Hepatic stellate cell (primary cell): Measurements from ENCODE around the gene FHIT.

Source experiments
- DNase-seq: peaks from one replicate; pipeline ENCODE4 v3.0.0; 2011; ENCODE audit warnings: low spot score

Gene FHIT

GRCh38 chr3:60399861-60400845 lies 851.1 kb downstream of the FHIT start:
- DNase-seq, result no peak

GRCh38 chr3:60399292-60399691 lies 852.0 kb downstream of the FHIT start:
- DNase-seq, result no peak

GRCh38 chr3:60395173-60395762 lies 856.0 kb downstream of the FHIT start:
- DNase-seq, result no peak

- no peak for DNase-seq
Measured at GRCh38 chr3:60393946-60394345, 857.3 kb downstream of the FHIT start.

GRCh38 chr3:60392501-60392900 lies 858.8 kb downstream of the FHIT start:
- no peak for DNase-seq

- no peak for DNase-seq
Measured at GRCh38 chr3:60391292-60391691, 860.0 kb downstream of the FHIT start.

GRCh38 chr3:60388731-60389130 lies 862.5 kb downstream of the FHIT start:
- DNase-seq, result no peak

GRCh38 chr3:60386306-60386705 lies 864.9 kb downstream of the FHIT start:
- no peak for DNase-seq

- DNase-seq, result no peak
Measured at GRCh38 chr3:60384341-60384740, 866.9 kb downstream of the FHIT start.

- no peak for DNase-seq
Measured at GRCh38 chr3:60383345-60383744, 867.9 kb downstream of the FHIT start.

- no peak for DNase-seq
Measured at GRCh38 chr3:60366486-60366885, 884.8 kb downstream of the FHIT start.

GRCh38 chr3:60365360-60365759 lies 885.9 kb downstream of the FHIT start:
- DNase-seq, result peak; percentile 5

- no peak for DNase-seq
Measured at GRCh38 chr3:60364475-60364874, 886.8 kb downstream of the FHIT start.

GRCh38 chr3:60363817-60364216 lies 887.4 kb downstream of the FHIT start:
- no peak for DNase-seq

- DNase-seq, result no peak
Measured at GRCh38 chr3:60355825-60356224, 895.4 kb downstream of the FHIT start.

- no peak for DNase-seq
Measured at GRCh38 chr3:60351481-60351880, 899.8 kb downstream of the FHIT start.

GRCh38 chr3:60344340-60344739 lies 906.9 kb downstream of the FHIT start:
- no peak for DNase-seq

GRCh38 chr3:60343831-60344230 lies 907.4 kb downstream of the FHIT start:
- no peak for DNase-seq

- no peak for DNase-seq
Measured at GRCh38 chr3:60339304-60339703, 911.9 kb downstream of the FHIT start.

GRCh38 chr3:60337421-60337820 lies 913.8 kb downstream of the FHIT start:
- DNase-seq, result no peak

- DNase-seq, result no peak
Measured at GRCh38 chr3:60336061-60336460, 915.2 kb downstream of the FHIT start.

- DNase-seq, result no peak
Measured at GRCh38 chr3:60333710-60334109, 917.5 kb downstream of the FHIT start.

- DNase-seq, result no peak
Measured at GRCh38 chr3:60330107-60330506, 921.1 kb downstream of the FHIT start.
